ENCODE results near the gene FGF18. TPM values are rescaled to one million over a fixed set of nuclear protein-coding genes. Genes with fewer than 3 reads are reported as not detected.

The FGF18 gene
- total RNA-seq, 1 donor from 2014 or later: 1.2 TPM

DNA sequence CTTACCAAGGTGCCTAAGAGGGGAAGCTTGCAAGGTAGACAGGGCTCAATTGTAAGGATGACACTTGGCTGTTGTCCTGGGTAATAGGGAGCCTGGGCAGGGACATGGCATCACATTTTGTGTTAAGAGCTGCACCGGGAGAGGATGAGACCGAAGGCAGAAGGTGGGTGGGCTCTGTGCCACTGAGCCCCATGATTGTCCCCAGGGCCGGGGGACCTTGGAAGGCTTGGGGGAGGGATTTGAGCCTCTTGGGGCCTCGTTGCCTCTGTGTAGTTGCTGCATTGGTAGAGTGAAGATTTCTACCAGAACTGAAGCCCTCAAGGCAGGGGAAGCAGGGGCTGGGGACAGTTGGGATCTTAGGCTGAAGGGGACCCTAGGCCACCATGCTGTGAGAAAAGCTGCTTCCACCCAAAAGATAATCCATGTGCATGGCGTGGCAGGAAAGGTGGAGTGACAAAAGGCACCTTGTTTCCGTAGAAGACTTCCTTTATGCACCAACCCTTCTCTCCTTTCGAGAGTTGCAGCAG lies 11.9 kb downstream of the FGF18 start:
- no peak overlapping the region for H3K4me3 ChIP-seq (ENCODE audit: insufficient read depth, low read depth, low read length)
- H4K20me1 ChIP-seq (ENCODE audit: insufficient read depth, low read length): no peaks in the 10 kb centered on the region
- no peaks in the 10 kb centered on the region for H3K4me1 Mint-ChIP-seq (ENCODE audit: low read depth, unreplicated experiment)
- H3K9me3 Mint-ChIP-seq (ENCODE audit: unreplicated experiment): peaks cover 2% of the 10 kb centered on the region
- FAIRE-seq: no peak
- no peak overlapping the region for H3K4me2 ChIP-seq (ENCODE audit: low read length)
- peaks cover 12% of the 10 kb centered on the region for H3K36me3 Mint-ChIP-seq (ENCODE audit: low read depth, unreplicated experiment)
- no peaks in the 10 kb centered on the region for H3K79me2 ChIP-seq (ENCODE audit: insufficient read depth, low read length)
- H3K36me3 ChIP-seq (ENCODE audit: insufficient read depth, low read length): no peaks in the 10 kb centered on the region
- H3K27ac Mint-ChIP-seq (ENCODE audit: unreplicated experiment): no peak overlapping the region
- H3K9me3 ChIP-seq (ENCODE audit: insufficient read depth, low read depth, low read length): no peaks in the 10 kb centered on the region
- TF ChIP-seq, protein P1, sequence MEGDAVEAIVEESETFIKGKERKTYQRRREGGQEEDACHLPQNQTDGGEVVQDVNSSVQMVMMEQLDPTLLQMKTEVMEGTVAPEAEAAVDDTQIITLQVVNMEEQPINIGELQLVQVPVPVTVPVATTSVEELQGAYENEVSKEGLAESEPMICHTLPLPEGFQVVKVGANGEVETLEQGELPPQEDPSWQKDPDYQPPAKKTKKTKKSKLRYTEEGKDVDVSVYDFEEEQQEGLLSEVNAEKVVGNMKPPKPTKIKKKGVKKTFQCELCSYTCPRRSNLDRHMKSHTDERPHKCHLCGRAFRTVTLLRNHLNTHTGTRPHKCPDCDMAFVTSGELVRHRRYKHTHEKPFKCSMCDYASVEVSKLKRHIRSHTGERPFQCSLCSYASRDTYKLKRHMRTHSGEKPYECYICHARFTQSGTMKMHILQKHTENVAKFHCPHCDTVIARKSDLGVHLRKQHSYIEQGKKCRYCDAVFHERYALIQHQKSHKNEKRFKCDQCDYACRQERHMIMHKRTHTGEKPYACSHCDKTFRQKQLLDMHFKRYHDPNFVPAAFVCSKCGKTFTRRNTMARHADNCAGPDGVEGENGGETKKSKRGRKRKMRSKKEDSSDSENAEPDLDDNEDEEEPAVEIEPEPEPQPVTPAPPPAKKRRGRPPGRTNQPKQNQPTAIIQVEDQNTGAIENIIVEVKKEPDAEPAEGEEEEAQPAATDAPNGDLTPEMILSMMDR (IDR thresholded peaks at IDR 0.05; ENCODE audit: insufficient read depth, low read depth, low read length): no peak
- no peak for TF ChIP-seq EZH2 (IDR thresholded peaks at IDR 0.05; ENCODE audit: insufficient read depth, low read length)
- no peak overlapping the region for H2AFZ ChIP-seq (ENCODE audit: low read depth, low read length)
- no peak overlapping the region for H3K27ac ChIP-seq (ENCODE audit: low read depth, low read length)
- no peak for DNase-seq (ENCODE audit: low read depth)
- peaks cover 26% of the 10 kb centered on the region for H3K27me3 Mint-ChIP-seq (ENCODE audit: low read depth, unreplicated experiment)
- no peaks in the 10 kb centered on the region for H3K4me1 ChIP-seq (ENCODE audit: insufficient read depth, low read length)
- no peaks in the 10 kb centered on the region for H3K27me3 ChIP-seq (ENCODE audit: insufficient read depth, low read length)
- no peak overlapping the region for H3K9ac ChIP-seq (ENCODE audit: low read length)
- no peak overlapping the region for H3K4me3 Mint-ChIP-seq (ENCODE audit: unreplicated experiment)

DNA sequence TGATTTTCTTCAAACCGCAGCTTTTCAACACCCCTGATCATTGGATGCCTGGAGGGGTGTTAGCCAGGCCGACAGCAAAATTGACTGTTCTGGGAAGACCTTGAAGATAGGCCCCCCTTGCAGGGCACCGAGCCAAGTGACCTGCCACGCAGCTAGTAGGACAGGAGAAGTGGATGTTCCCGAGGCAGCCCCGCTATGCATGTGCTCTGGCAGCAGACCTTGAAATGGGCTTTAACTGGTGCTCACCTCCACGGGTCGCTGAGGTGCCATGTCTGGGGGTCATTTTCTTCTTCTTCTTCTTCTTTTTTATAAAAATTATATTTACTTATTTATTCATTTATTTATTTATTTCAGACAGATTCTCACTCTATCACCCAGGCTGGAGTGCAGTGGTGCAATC lies 12.6 kb downstream of the FGF18 start:
- H3K4me3 Mint-ChIP-seq (ENCODE audit: unreplicated experiment): no peak overlapping the region
- Histone ChIP-seq H3K9me3 (ENCODE audit: insufficient read depth, low read depth, low read length) (no peaks in the 10 kb centered on the region), H3K27ac (ENCODE audit: low read depth, low read length) (no peak overlapping the region), H3K79me2 (ENCODE audit: insufficient read depth, low read length) (no peaks in the 10 kb centered on the region), H3K4me1 (ENCODE audit: insufficient read depth, low read length) (no peaks in the 10 kb centered on the region), H3K4me3 (ENCODE audit: insufficient read depth, low read depth, low read length) (no peak overlapping the region), H3K4me2 (ENCODE audit: low read length) (no peak overlapping the region), H2AFZ (ENCODE audit: low read depth, low read length) (no peak overlapping the region), H4K20me1 (ENCODE audit: insufficient read depth, low read length) (no peaks in the 10 kb centered on the region), H3K36me3 (ENCODE audit: insufficient read depth, low read length) (no peaks in the 10 kb centered on the region), H3K9ac (ENCODE audit: low read length) (no peak overlapping the region), H3K27me3 (ENCODE audit: insufficient read depth, low read length) (no peaks in the 10 kb centered on the region)
- peaks cover 28% of the 10 kb centered on the region for H3K27me3 Mint-ChIP-seq (ENCODE audit: low read depth, unreplicated experiment)
- DNase-seq (ENCODE audit: low read depth): no peak
- peaks cover 2% of the 10 kb centered on the region for H3K9me3 Mint-ChIP-seq (ENCODE audit: unreplicated experiment)
- H3K36me3 Mint-ChIP-seq (ENCODE audit: low read depth, unreplicated experiment): peaks cover 12% of the 10 kb centered on the region
- no peaks in the 10 kb centered on the region for H3K4me1 Mint-ChIP-seq (ENCODE audit: low read depth, unreplicated experiment)
- no peak overlapping the region for H3K27ac Mint-ChIP-seq (ENCODE audit: unreplicated experiment)
- TF ChIP-seq, protein P1 (IDR thresholded peaks at IDR 0.05; ENCODE audit: insufficient read depth, low read depth, low read length): no peak
- no peak for TF ChIP-seq EZH2 (IDR thresholded peaks at IDR 0.05; ENCODE audit: insufficient read depth, low read length)
- no peak for FAIRE-seq

- Histone ChIP-seq H3K27ac (ENCODE audit: low read depth, low read length) (no peak overlapping the region), H3K9ac (ENCODE audit: low read length) (no peak overlapping the region), H3K9me3 (ENCODE audit: insufficient read depth, low read depth, low read length) (no peaks in the 10 kb centered on the region), H3K36me3 (ENCODE audit: insufficient read depth, low read length) (no peaks in the 10 kb centered on the region), H3K4me3 (ENCODE audit: insufficient read depth, low read depth, low read length) (no peak overlapping the region), H3K27me3 (ENCODE audit: insufficient read depth, low read length) (no peaks in the 10 kb centered on the region), H3K4me2 (ENCODE audit: low read length) (no peak overlapping the region), H2AFZ (ENCODE audit: low read depth, low read length) (no peak overlapping the region), H4K20me1 (ENCODE audit: insufficient read depth, low read length) (no peaks in the 10 kb centered on the region), H3K79me2 (ENCODE audit: insufficient read depth, low read length) (no peaks in the 10 kb centered on the region), H3K4me1 (ENCODE audit: insufficient read depth, low read length) (no peaks in the 10 kb centered on the region)
- Mint-ChIP-seq H3K4me1 (ENCODE audit: low read depth, unreplicated experiment) (no peaks in the 10 kb centered on the region), H3K4me3 (ENCODE audit: unreplicated experiment) (no peak overlapping the region), H3K9me3 (ENCODE audit: unreplicated experiment) (peaks cover 2% of the 10 kb centered on the region), H3K27me3 (ENCODE audit: low read depth, unreplicated experiment) (peaks cover 28% of the 10 kb centered on the region), H3K27ac (ENCODE audit: unreplicated experiment) (no peak overlapping the region), H3K36me3 (ENCODE audit: low read depth, unreplicated experiment) (peaks cover 12% of the 10 kb centered on the region)
- DNase-seq (ENCODE audit: low read depth) (no peak), FAIRE-seq (no peak)
- TF ChIP-seq, protein P1 (IDR thresholded peaks at IDR 0.05; ENCODE audit: insufficient read depth, low read depth, low read length): no peak
- TF ChIP-seq EZH2 (IDR thresholded peaks at IDR 0.05; ENCODE audit: insufficient read depth, low read length): no peak
Measured at GRCh38 chr5:171432583-171433351, 13.3 kb downstream of the FGF18 start.
